Neural crest cell (in vitro differentiated cells): ENCODE measurements around the gene DDX50. TPM values are rescaled to one million over a fixed set of nuclear protein-coding genes. Genes with fewer than 3 reads are reported as not detected.
"Not testable (repeated sequence)": the region's sequence is repeated elsewhere in the genome, so short reads cannot be mapped to it uniquely, and the experiment has no call there.

ENCODE experiments used
- DNase-seq: peaks from one replicate; pipeline ENCODE4 v3.0.0; 2021; ENCODE audit warnings: low read depth, mixed read lengths, low spot score
- H3K27ac Mint-ChIP-seq: one replicate; pipeline ENCODE4 v1.8.0; 2021; ENCODE audit warnings: mild to moderate bottlenecking, mixed read lengths; ENCODE audit not compliant: unreplicated experiment
- H3K27me3 Mint-ChIP-seq: 2 replicates; pipeline ENCODE4 v1.8.0; 2021; ENCODE audit warnings: low read depth, mild to moderate bottlenecking, mixed read lengths
- H3K36me3 Mint-ChIP-seq: 2 replicates; pipeline ENCODE4 v1.8.0; 2021; ENCODE audit warnings: low read depth, mild to moderate bottlenecking, mixed read lengths
- H3K4me1 Mint-ChIP-seq: 2 replicates; pipeline ENCODE4 v1.8.0; 2021; ENCODE audit warnings: mixed read lengths
- H3K4me3 Mint-ChIP-seq: one replicate; pipeline ENCODE4 v1.8.0; 2021; ENCODE audit warnings: mild to moderate bottlenecking, mixed read lengths
- H3K9me3 Mint-ChIP-seq: 2 replicates; pipeline ENCODE4 v1.8.0; 2021; ENCODE audit warnings: mixed read lengths
- CTCF ChIP-seq: fragments of 200-600 bp; sonication (generic); conservative IDR thresholded peaks from 2 replicates; pipeline ENCODE4 v1.5.0; 2021; ENCODE audit warnings: antibody characterized with exemption, mild to moderate bottlenecking
- total RNA-seq: library from RNA; stranded (reverse); gene quantifications from 2 replicates; pipeline ENCODE4 v1.2.1, GENCODE V29; 2021

The DDX50 gene
- total RNA-seq, 1 donor from 2014 or later, result 58.9 TPM

DNA sequence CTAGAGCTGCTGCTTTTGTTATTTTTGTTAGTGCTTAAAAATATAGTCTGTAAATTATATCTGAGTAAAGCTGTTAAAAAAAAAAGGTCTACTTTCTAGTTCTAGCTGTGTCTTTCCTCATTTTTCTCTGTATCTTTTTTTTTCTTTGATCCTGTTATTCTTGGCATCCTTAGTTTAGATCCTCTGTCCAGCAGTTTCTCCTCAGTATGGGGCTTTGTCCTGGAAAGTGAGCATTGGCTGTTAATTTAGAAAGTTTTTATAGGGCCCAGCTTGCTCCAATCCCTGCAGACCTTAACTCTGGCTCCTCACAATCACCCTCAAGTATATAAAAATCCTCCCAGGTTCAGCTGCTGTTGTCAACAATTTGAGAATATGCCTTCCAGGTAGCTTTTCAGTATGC is 23.5 kb downstream of the DDX50 start:
- DNase-seq, result no peak
- no peak overlapping the region for H3K27ac Mint-ChIP-seq
- no peaks in the 10 kb centered on the region for H3K27me3 Mint-ChIP-seq
- H3K9me3 Mint-ChIP-seq, result no peaks in the 10 kb centered on the region
- peaks cover 13% of the 10 kb centered on the region for H3K36me3 Mint-ChIP-seq
- H3K4me3 Mint-ChIP-seq, result no peak overlapping the region
- no peaks in the 10 kb centered on the region for H3K4me1 Mint-ChIP-seq
- no peak for TF ChIP-seq CTCF

DNA sequence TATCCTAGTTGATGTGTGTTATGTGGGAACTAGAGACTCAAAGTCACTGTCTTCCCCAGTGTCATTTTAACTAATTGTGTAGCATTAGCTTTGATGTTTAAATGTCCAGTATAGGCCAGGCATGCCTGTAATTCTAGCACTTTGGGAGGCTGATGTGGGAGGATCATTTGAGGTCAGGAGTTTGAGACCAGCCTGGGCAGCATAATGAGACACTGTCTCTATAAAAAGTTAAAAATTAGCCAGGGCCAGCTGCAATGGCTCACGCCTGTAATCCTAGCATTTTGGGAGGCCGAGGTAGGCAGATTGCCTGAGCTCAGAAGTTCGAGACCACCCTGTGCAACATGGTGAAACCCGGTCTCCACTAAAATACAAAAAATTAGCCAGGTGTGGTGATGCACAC is 24.4 kb downstream of the DDX50 start:
- no peak for TF ChIP-seq CTCF
- no peak for DNase-seq
- Mint-ChIP-seq H3K9me3 (no peaks in the 10 kb centered on the region), H3K4me3 (no peak overlapping the region), H3K36me3 (peaks cover 17% of the 10 kb centered on the region), H3K27ac (no peak overlapping the region), H3K27me3 (no peaks in the 10 kb centered on the region), H3K4me1 (no peaks in the 10 kb centered on the region)

DNA sequence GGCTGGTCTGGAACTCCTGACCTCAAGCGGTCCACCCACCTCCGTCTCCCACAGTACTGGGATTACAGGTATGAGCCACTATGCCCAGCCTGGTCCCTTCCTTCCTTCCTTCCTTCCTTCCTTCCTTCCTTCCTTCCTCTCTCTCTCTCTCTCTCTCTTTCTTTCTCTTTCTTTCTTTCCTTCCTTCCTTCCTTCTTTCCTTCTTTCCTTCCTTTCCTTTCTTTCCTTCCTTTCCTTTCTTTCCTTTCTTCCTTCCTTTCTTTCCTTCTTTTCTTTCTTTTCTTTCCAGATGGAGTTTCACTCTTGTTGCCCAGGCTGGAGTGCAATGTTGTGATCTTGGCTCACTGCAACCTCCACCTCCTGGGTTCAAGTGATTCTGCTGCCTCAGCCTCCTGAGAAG is 28.0 kb downstream of the DDX50 start:
- peak overlapping the region; percentile 35 for H3K27ac Mint-ChIP-seq

GRCh38 chr10:68929888-68930287 is 28.8 kb downstream of the DDX50 start:
- H3K4me3 Mint-ChIP-seq, H3K9me3 Mint-ChIP-seq, H3K27ac Mint-ChIP-seq, H3K27me3 Mint-ChIP-seq, H3K4me1 Mint-ChIP-seq, DNase-seq: not testable (repeated sequence)
- peaks cover 12% of the 10 kb centered on the region for H3K36me3 Mint-ChIP-seq

More for the DNA sequence above, 28.0 kb downstream of the DDX50 start:
- DNase-seq, H3K27me3 Mint-ChIP-seq, H3K4me1 Mint-ChIP-seq, H3K9me3 Mint-ChIP-seq, H3K4me3 Mint-ChIP-seq: not testable (repeated sequence)
- peaks cover 14% of the 10 kb centered on the region for H3K36me3 Mint-ChIP-seq

DNA sequence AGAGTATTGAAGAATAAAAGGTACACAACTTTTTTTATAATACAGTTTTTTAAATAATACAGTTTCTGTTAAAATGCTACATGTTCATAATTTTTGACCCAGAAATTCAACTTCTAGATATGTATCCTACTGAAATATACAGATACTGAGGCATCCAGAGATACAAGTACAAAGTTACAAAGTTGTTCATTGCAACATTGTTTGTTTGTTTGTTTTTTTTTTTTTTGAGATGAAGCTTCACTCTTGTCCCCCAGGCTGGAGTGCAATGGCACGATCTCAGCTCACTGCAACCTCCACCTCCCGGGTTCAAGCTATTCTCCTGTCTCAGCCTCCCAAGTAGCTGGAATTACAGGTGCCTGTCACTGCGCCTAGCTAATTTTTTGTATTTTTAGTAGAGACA is 31.7 kb downstream of the DDX50 start:
- not testable (repeated sequence) for H3K4me1 Mint-ChIP-seq, H3K4me3 Mint-ChIP-seq, H3K27ac Mint-ChIP-seq, H3K9me3 Mint-ChIP-seq, DNase-seq, H3K27me3 Mint-ChIP-seq, H3K36me3 Mint-ChIP-seq

DNA sequence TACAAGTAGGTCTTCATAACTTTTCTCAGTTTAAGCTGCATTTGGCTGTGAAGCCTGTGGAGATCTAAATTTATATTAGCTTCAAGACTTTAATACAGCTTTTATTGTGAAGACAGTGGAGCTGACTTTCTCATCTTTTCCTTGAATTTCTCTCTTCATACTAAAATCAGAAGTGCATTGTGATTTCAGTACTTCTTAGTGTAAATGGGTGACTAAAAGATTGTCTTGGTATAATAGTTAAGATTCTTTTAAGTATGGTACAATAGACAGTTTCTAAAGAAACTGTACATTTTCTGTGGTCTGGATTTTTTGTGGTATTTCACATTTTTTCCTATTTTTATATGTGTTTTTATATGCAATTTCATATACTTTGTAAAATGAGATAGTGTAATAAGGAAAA is 33.9 kb downstream of the DDX50 start:
- no peak overlapping the region for H3K4me3 Mint-ChIP-seq
- no peak overlapping the region for H3K27ac Mint-ChIP-seq
- no peaks in the 10 kb centered on the region for H3K4me1 Mint-ChIP-seq
- no peaks in the 10 kb centered on the region for H3K27me3 Mint-ChIP-seq
- H3K9me3 Mint-ChIP-seq, result no peaks in the 10 kb centered on the region
- TF ChIP-seq CTCF, result no peak
- DNase-seq, result no peak
- H3K36me3 Mint-ChIP-seq, result peaks cover 9% of the 10 kb centered on the region

GRCh38 chr10:68938117-68938516 is 37.0 kb downstream of the DDX50 start:
- no peak for TF ChIP-seq CTCF
- no peak for DNase-seq
- Mint-ChIP-seq H3K27me3 (no peaks in the 10 kb centered on the region), H3K4me1 (no peaks in the 10 kb centered on the region), H3K27ac (no peak overlapping the region), H3K9me3 (no peaks in the 10 kb centered on the region), H3K4me3 (no peak overlapping the region), H3K36me3 (peaks cover 2% of the 10 kb centered on the region)
